GM18867 (cell line): ENCODE measurements around the gene PLA2G12A.

Experiments
- ATAC-seq: cut with Tn5 transposase; IDR thresholded peaks from one replicate; pipeline ENCODE4 v1.9.1; 2021; ENCODE audit warnings: mild to moderate bottlenecking, moderate library complexity; ENCODE audit not compliant: unreplicated experiment

PLA2G12A gene

GRCh38 chr4:109729117-109729717, 653 bp downstream of the PLA2G12A start:
- ATAC-seq: no peak

GRCh38 chr4:109728385-109728784, 1.5 kb downstream of the PLA2G12A start:
- ATAC-seq: no peak

- ATAC-seq: no peak
Measured at GRCh38 chr4:109723110-109723509, 6.8 kb downstream of the PLA2G12A start.

GRCh38 chr4:109722357-109722756, 7.5 kb downstream of the PLA2G12A start:
- ATAC-seq: no peak

- no peak for ATAC-seq
Measured at GRCh38 chr4:109721033-109721432, 8.8 kb downstream of the PLA2G12A start.

- no peak for ATAC-seq
Measured at GRCh38 chr4:109719604-109720003, 10.3 kb downstream of the PLA2G12A start.

- ATAC-seq: no peak
Measured at GRCh38 chr4:109718759-109719158, 11.1 kb downstream of the PLA2G12A start.

GRCh38 chr4:109713500-109713899, 16.4 kb downstream of the PLA2G12A start:
- ATAC-seq: no peak

- peak; percentile 87 for ATAC-seq
Measured at GRCh38 chr4:109708990-109709389, 20.9 kb downstream of the PLA2G12A start.

GRCh38 chr4:109708435-109708834, 21.4 kb downstream of the PLA2G12A start:
- ATAC-seq: no peak

- ATAC-seq: no peak
Measured at GRCh38 chr4:109703664-109704361, 26.1 kb downstream of the PLA2G12A start.

- peak; percentile 86 for ATAC-seq
Measured at GRCh38 chr4:109702950-109703663, 26.8 kb downstream of the PLA2G12A start, which contains the start of gene CASP6. TSS of gene CASP6 (minus strand) at chr4:109703445. CDS start at chr4:109703395, 50 bp downstream.

GRCh38 chr4:109701566-109702410, 28.1 kb downstream of the PLA2G12A start:
- no peak for ATAC-seq

- no peak for ATAC-seq
Measured at GRCh38 chr4:109699553-109700225, 30.2 kb downstream of the PLA2G12A start.

- no peak for ATAC-seq
Measured at GRCh38 chr4:109698656-109699055, 31.2 kb downstream of the PLA2G12A start.

GRCh38 chr4:109691411-109691920, 38.4 kb downstream of the PLA2G12A start:
- no peak for ATAC-seq

GRCh38 chr4:109690690-109691410, 39.0 kb downstream of the PLA2G12A start:
- peak; percentile 94 for ATAC-seq

- no peak for ATAC-seq
Measured at GRCh38 chr4:109684727-109685126, 45.1 kb downstream of the PLA2G12A start.

GRCh38 chr4:109683621-109684253, 46.1 kb downstream of the PLA2G12A start:
- no peak for ATAC-seq
